Spleen (tissue), 11 donors: Measurements from ENCODE around the gene PCGF2. TPM values are rescaled to one million over a fixed set of nuclear protein-coding genes. Genes with fewer than 3 reads are reported as not detected.
A peak's percentile ranks its signal among the peaks of the same experiment; 100 is the strongest.

Experiments
- DNase-seq: peaks from one replicate; pipeline ENCODE4 v3.0.0-alpha.2; 2020
- H3K27ac ChIP-seq, 8 donors: fragments of 200-600 bp; sonication (generic) in 7 of 8; 1 replicate in 4 of 8; 2 replicates in 4 of 8; pipeline versions ENCODE4 v1.5.0 to v1.8.0; 2016 to 2021; ENCODE audit warnings: inconsistent platforms in 4 of 8, mild to moderate bottlenecking in 4 of 8, moderate library complexity in 1 of 8
- H3K27me3 ChIP-seq, 7 donors: fragments of 200-600 bp; sonication (generic) in 6 of 7; replicated peaks in 1 of 7; 1 replicate in 4 of 7; 2 replicates in 3 of 7; pipeline versions ENCODE4 v1.5.0 to v1.8.0; 2016 to 2021; ENCODE audit warnings: inconsistent platforms in 3 of 7, mild to moderate bottlenecking in 1 of 7
- H3K36me3 ChIP-seq, 6 donors: fragments of 200-600 bp; sonication (generic) in 5 of 6; 1 replicate in 4 of 6; 2 replicates in 2 of 6; pipeline versions ENCODE4 v1.5.0 to v1.8.0; 2016 to 2021; ENCODE audit warnings: inconsistent platforms in 2 of 6
- H3K4me1 ChIP-seq, 6 donors: fragments of 200-600 bp; sonication (generic) in 5 of 6; 1 replicate in 3 of 6; 2 replicates in 3 of 6; pipeline versions ENCODE4 v1.5.0 to v1.8.0; 2016 to 2021; ENCODE audit warnings: inconsistent platforms in 3 of 6
- H3K4me3 ChIP-seq, 8 donors: fragments of 200-600 bp; sonication (generic) in 7 of 8; 1 replicate in 4 of 8; 2 replicates in 4 of 8; pipeline versions ENCODE4 v1.5.0 to v1.8.0; 2016 to 2021; ENCODE audit warnings: inconsistent platforms in 4 of 8, mild to moderate bottlenecking in 4 of 8, moderate library complexity in 2 of 8
- H3K9me3 ChIP-seq, 8 donors: fragments of 200-600 bp; sonication (generic) in 7 of 8; 1 replicate in 4 of 8; 2 replicates in 4 of 8; pipeline versions ENCODE4 v1.5.0 to v1.8.0; 2016 to 2021; ENCODE audit warnings: inconsistent platforms in 4 of 8
- CTCF ChIP-seq, 11 experiments: fragments of 200-600 bp in 7 of 11; fragments of 450-650 bp in 4 of 11; sonication (generic) in 4 of 11; IDR thresholded peaks in 8 of 11; conservative IDR thresholded peaks in 3 of 11; 1 replicate in 7 of 11; 2 replicates in 4 of 11; pipeline versions ENCODE4 v1.4.0 to v1.8.0; 2016 to 2021; ENCODE audit warnings: antibody characterized with exemption in 11 of 11, inconsistent platforms in 4 of 11, mild to moderate bottlenecking in 1 of 11
- POLR2A ChIP-seq, 3 donors: fragments of 450-650 bp; IDR thresholded peaks; one replicate each; pipeline ENCODE4 v1.5.1; 2017; ENCODE audit warnings: antibody characterized with exemption in 3 of 3, mild to moderate bottlenecking in 1 of 3
- POLR2AphosphoS5 ChIP-seq, 3 donors: sonication (generic); formaldehyde crosslinking; IDR thresholded peaks; one replicate each; pipeline ENCODE4 v1.5.1; 2017; ENCODE audit warnings: antibody characterized with exemption in 3 of 3
- WGBS, 5 donors: extraction: QIAGEN DNeasy Blood & Tissue Kit in 3 of 5; methylation state at CpG; one replicate each; pipeline versions ENCODE4 v1.1.5 to v1.1.7; 2013 to 2018; 5-methylcytosine and 5-hydroxymethylcytosine counted together
- intact Hi-C: fragments of 100-400 bp; cut with DNase I; formaldehyde crosslinking; loops from one replicate; pipeline ENCODE4 v1.15.0; 2023; ENCODE audit warnings: low total_unique reads
- polyA plus RNA-seq, 3 donors: library from polyadenylated mRNA; stranded (reverse); fragments of 200-250 nt; gene quantifications; one replicate each; pipeline ENCODE4 v1.2.1, GENCODE V29; 2013
- total RNA-seq, 7 donors: library from RNA; depleted of rRNA in 3 of 7; stranded (reverse); fragments of >200 nt in 3 of 7; fragmentation: NEBNext Ultra II Directional in 4 of 7; extraction: Animal tissue kit (Norgen Biotek cat#: 25700) in 4 of 7; gene quantifications; one replicate each; pipeline versions ENCODE4 v1.1.0 to v1.2.1, GENCODE V29; 2016 to 2021
- donor health status: healthy with polysubstance abuse.
- donor health status: DM: no; HTN: no; CAD: no; lungs with moderate emphysema.
- donor health status: DM: no; HTN: no; CAD: no.
- donor health status: Bipolar disorder and iron deficiency.
- donor health status: healthy.
- donor health status: DM: no; HTN: no; CAD: no.
- donor health status: DM: yes; HTN: yes; CAD: no.

The PCGF2 gene
- total and polyA plus RNA-seq, 10 donors = 13.1 to 57.6 (median 25.7) TPM

DNA sequence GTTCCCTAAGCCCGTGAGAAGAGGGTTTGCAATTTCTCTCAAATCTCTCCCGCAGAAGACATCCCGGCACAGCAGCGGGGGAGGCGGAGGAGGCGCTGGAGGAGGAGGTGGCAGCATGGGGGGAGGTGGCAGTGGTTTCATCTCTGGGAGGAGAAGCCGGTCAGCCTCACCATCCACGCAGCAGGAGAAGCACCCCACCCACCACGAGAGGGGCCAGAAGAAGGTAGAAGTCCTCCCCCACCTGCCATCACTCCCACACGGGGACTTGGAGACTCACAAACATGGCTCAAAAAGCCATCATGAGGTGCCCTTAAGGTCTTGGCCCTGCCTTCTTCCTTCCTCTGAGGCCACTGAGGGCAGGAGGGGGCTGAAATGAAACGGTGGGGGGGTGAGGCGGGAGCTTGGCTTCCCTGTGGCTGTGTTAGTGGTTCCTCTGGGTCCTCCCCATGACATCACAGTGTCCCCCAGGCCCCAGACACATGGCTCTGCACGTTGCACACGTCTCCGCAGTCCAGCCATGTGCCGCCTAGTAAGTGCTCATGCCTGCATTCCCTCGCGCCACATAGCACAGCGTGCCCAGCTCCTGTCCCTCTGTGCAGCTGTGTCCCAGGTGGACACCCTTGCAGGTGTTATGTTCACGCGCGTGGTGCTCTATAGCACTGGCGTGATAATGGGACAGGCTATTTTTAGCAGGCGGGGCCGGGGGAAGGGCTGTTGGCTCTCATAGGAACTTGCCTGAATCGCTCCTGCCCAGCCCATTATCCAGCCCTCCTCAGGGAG lies 36.2 kb downstream of the PCGF2 start:
- no peak overlapping the region for H3K4me3 ChIP-seq
- no peak for TF ChIP-seq CTCF (IDR thresholded peaks at IDR 0.05 in 8 of 11, conservative IDR thresholded peaks at IDR 0.05 in 3 of 11)
- TF ChIP-seq POLR2A (IDR thresholded peaks at IDR 0.05) = no peak
- peak in 2 of 3 donors; percentile 11 to 64 for TF ChIP-seq POLR2AphosphoS5 (IDR thresholded peaks at IDR 0.05)
- no peak for DNase-seq
- H3K27me3 ChIP-seq = no peaks in the 10 kb centered on the region
- H3K36me3 ChIP-seq = peaks cover 5 to 100% (median 87%) of the 10 kb centered on the region in 6 donors
- intact Hi-C loops = no loop called here
- no peaks in the 10 kb centered on the region for H3K9me3 ChIP-seq
- no peak overlapping the region for H3K27ac ChIP-seq
- H3K4me1 ChIP-seq = peaks cover 6 to 63% (median 19%) of the 10 kb centered on the region in 6 donors
- 50 to 71% (median 66%) methylated on average over 25 to 26 of the region's 26 CpGs for WGBS, 5 donors

GRCh38 chr17:38710985-38711384 lies 37.2 kb downstream of the PCGF2 start:
- H3K4me3 ChIP-seq = no peak overlapping the region
- intact Hi-C loops = no loop called here
- TF ChIP-seq POLR2AphosphoS5 (IDR thresholded peaks at IDR 0.05) (no peak), CTCF (IDR thresholded peaks at IDR 0.05 in 8 of 11, conservative IDR thresholded peaks at IDR 0.05 in 3 of 11) (no peak), POLR2A (IDR thresholded peaks at IDR 0.05) (no peak)
- 78 to 88% (median 84%) methylated on average over 5 of the region's 5 CpGs for WGBS, 5 donors
- H3K9me3 ChIP-seq = no peaks in the 10 kb centered on the region
- H3K27me3 ChIP-seq = peaks cover 0 to 3% (median 0%) of the 10 kb centered on the region in 7 donors
- DNase-seq = no peak
- H3K27ac ChIP-seq = no peak overlapping the region
- peaks cover 11 to 73% (median 28%) of the 10 kb centered on the region in 6 donors for H3K4me1 ChIP-seq
- H3K36me3 ChIP-seq = peaks cover 5 to 90% (median 77%) of the 10 kb centered on the region in 6 donors

DNA sequence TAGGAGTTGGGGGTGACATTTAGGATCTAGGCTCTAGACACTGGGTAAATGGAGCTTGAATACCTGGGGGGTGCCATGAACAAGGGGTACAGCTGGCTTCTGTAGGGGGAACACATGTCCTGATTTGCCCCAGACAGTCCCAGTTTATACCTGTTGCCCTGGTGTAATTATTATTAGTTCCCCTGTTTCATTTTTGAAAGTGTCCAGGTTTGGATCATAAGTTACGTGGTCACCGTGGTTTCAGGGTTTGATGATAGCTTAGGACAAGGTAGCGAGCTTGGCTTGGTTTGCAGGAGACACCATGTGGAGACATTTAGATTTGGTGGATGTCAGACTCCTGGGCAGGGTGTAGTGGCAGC lies 37.6 kb downstream of the PCGF2 start:
- Histone ChIP-seq H3K27ac (no peak overlapping the region), H3K9me3 (no peaks in the 10 kb centered on the region), H3K27me3 (peaks cover 0 to 7% (median 0%) of the 10 kb centered on the region in 7 donors), H3K36me3 (peaks cover 5 to 86% (median 73%) of the 10 kb centered on the region in 6 donors), H3K4me1 (peaks cover 11 to 73% (median 30%) of the 10 kb centered on the region in 6 donors), H3K4me3 (no peak overlapping the region)
- 89 to 96% (median 93%) methylated on average over 3 of the region's 3 CpGs for WGBS, 5 donors
- intact Hi-C loops = no loop called here
- no peak for DNase-seq
- TF ChIP-seq CTCF (IDR thresholded peaks at IDR 0.05 in 8 of 11, conservative IDR thresholded peaks at IDR 0.05 in 3 of 11) (no peak), POLR2A (IDR thresholded peaks at IDR 0.05) (no peak), POLR2AphosphoS5 (IDR thresholded peaks at IDR 0.05) (no peak)

GRCh38 chr17:38709864-38710603 lies 38.1 kb downstream of the PCGF2 start:
- no peaks in the 10 kb centered on the region for H3K9me3 ChIP-seq
- TF ChIP-seq CTCF (IDR thresholded peaks at IDR 0.05 in 8 of 11, conservative IDR thresholded peaks at IDR 0.05 in 3 of 11) (no peak), POLR2AphosphoS5 (IDR thresholded peaks at IDR 0.05) (no peak), POLR2A (IDR thresholded peaks at IDR 0.05) (no peak)
- peaks cover 5 to 80% (median 68%) of the 10 kb centered on the region in 6 donors for H3K36me3 ChIP-seq
- H3K4me3 ChIP-seq = no peak overlapping the region
- peaks cover 0 to 8% (median 0%) of the 10 kb centered on the region in 7 donors for H3K27me3 ChIP-seq
- no peak overlapping the region for H3K27ac ChIP-seq
- 86 to 92% (median 90%) methylated on average over 13 of the region's 13 CpGs for WGBS, 5 donors
- DNase-seq = no peak
- H3K4me1 ChIP-seq = peaks cover 11 to 71% (median 30%) of the 10 kb centered on the region in 6 donors
- intact Hi-C loops = no loop called here
